HG02759 (cell line): ENCODE data around the gene RFC2.
"Not testable (repeated sequence)": the region's sequence is repeated elsewhere in the genome, so short reads cannot be mapped to it uniquely, and the experiment has no call there.

Experiments used
- ATAC-seq: cut with Tn5 transposase; IDR thresholded peaks from one replicate; pipeline ENCODE4 v1.9.1; 2021; ENCODE audit warnings: mild to moderate bottlenecking, moderate library complexity; ENCODE audit not compliant: unreplicated experiment

RFC2 gene

DNA sequence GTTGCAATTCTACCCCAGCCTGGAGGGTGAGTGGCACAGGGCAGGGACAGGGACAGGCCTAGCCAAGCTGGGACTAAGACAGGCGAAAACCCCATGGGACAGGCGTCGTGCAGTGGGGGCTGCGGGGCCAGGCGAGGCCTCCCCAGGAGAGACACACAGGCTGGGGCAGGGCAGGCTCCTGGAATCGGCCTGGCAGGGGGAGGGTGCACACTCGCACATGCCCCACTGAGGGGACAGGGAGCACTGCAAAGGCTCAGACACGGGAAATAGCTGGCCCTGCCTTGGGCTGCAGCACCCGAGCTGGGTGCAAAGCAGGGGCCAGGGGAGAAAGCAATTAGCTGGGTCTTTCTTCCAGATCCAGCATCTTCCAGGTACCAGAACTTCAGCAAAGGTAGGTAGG, 34.0 kb downstream of the RFC2 start:
- ATAC-seq, result no peak

GRCh38 chr7:74219416-74219815, 34.8 kb downstream of the RFC2 start:
- no peak for ATAC-seq

GRCh38 chr7:74218343-74218698, 35.9 kb downstream of the RFC2 start:
- no peak for ATAC-seq

DNA sequence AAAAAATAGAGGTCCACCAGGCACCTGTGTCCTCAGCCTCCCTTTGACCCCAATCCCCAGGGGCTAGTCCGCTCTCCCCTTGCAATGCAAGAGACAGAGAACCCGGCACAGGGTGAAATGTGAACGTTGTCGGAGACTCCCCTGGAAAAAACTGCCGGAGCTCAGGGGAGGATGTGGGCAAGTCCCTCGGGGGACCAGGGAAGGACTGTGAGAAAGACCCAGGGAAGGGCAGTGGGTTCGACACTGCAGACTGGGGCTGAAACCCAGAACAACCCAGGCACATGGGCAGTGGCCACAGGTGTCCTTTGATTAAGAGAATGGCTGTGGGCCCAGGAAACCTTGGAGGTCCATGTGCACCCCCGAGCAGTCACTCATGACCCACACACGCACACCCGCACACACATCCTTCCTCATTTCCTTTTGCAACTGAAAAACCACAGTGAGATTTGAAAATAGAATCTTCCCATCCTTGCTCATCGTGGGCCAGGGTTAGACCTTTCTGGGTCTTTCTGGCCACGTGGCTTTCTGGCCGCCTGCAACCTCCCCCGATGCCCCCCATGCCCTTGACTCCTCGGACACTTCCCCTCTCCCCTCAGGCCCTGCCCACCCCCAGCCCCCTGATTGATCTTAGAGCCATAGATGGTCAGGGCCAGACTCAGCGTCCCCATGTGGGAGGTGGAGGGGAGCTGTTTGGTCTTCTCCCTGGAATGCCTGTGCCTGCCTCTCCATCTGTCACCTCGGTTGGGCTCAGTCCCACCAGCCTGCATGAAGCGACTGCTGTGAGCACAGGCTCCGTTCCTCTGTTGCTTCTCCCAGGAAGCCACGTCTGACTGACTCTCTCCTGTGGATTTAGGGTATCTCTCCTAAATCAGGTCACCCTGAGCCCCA, 36.5 kb downstream of the RFC2 start:
- ATAC-seq, result peak; percentile 58

- no peak for ATAC-seq
Observed at GRCh38 chr7:74216361-74216761, 37.8 kb downstream of the RFC2 start.

DNA sequence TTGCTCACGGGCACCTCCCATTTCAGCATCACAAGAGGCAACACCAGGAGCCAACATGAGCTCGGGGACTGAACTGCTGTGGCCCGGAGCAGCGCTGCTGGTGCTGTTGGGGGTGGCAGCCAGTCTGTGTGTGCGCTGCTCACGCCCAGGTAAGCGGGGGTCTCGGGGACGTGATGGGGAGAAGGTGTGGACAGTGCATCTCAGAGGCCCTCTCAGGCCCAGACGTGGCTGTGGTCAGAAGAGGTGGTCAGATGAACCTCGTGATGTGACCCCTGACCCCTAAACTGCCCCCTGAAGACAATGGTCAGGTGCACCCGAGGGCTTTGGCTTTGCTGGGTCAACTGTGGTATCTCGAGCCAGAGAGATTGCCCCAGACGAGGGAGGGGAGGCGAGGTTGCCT, 38.3 kb downstream of the RFC2 start:
- no peak for ATAC-seq

GRCh38 chr7:74214816-74215630, 39.2 kb downstream of the RFC2 start:
- ATAC-seq, result no peak

GRCh38 chr7:74212661-74213060, 41.5 kb downstream of the RFC2 start:
- ATAC-seq, result no peak

GRCh38 chr7:74208241-74208640, 46.0 kb downstream of the RFC2 start:
- not testable (repeated sequence) for ATAC-seq

- ATAC-seq, result no peak
Observed at GRCh38 chr7:74207586-74207985, 46.6 kb downstream of the RFC2 start.

DNA sequence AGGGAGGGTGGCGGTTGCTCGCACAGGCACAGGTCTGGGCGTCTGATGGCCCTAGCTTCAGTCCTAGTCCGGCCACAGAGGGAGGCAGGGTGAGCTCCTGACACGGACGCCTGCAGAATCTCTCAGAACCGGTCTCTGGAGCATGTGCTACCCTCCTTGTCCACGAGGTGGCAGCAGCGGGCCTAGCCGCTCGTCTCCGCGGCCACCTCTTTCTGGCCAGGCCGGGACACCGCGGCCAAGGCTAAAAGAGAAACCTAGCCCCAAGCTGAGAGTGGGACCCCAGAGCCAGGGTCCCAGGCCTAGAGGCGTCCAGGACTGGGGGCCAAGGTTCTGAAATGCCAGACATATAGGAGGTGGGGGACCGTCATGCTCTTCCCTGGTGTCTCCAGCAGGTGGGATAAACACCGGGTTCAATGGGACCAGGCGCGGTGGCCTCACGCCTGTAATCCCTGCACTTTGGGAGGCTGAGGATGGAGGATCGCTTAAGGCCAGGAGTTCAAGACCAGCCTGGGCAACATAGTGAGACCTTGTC, 47.5 kb downstream of the RFC2 start:
- peak; percentile 24 for ATAC-seq

- not testable (repeated sequence) for ATAC-seq
Observed at GRCh38 chr7:74206052-74206451, 48.1 kb downstream of the RFC2 start.

GRCh38 chr7:74203956-74204618, 50.1 kb downstream of the RFC2 start:
- no peak for ATAC-seq

DNA sequence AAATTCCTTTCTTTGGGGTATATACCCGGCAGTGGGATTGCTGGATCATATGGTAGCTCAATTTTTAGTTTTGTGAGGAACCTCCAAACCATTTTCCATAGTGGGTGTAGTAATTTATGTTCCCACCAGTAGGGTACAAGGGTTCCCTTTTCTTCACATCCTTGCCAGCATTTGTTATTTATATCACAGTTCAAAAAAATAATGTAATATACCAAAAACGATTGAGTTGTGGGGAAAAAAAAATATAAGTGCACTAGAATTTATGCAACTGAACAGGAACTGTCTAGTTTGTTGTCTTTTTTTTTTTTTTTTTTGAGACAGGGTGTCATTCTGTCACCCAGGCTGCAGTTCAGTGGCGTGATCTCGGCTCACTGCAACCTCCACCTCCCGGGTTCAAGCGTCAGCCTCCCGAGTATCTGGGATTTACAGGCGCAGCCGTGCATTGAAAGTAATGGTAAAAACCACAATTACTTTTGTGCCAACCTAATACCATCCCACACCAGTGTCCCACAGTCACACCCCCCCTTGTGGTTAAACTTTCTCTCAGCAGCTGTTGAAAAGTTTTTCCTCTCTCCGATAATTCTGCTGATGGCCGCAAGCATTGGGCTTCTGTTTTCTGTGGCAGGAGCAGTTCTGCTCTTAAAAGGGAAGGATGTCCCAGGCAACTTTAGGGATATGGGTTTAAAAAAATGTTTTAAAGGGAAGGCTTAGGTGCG, 51.2 kb downstream of the RFC2 start:
- no peak for ATAC-seq

- no peak for ATAC-seq
Observed at GRCh38 chr7:74199551-74200355, 54.4 kb downstream of the RFC2 start.

DNA sequence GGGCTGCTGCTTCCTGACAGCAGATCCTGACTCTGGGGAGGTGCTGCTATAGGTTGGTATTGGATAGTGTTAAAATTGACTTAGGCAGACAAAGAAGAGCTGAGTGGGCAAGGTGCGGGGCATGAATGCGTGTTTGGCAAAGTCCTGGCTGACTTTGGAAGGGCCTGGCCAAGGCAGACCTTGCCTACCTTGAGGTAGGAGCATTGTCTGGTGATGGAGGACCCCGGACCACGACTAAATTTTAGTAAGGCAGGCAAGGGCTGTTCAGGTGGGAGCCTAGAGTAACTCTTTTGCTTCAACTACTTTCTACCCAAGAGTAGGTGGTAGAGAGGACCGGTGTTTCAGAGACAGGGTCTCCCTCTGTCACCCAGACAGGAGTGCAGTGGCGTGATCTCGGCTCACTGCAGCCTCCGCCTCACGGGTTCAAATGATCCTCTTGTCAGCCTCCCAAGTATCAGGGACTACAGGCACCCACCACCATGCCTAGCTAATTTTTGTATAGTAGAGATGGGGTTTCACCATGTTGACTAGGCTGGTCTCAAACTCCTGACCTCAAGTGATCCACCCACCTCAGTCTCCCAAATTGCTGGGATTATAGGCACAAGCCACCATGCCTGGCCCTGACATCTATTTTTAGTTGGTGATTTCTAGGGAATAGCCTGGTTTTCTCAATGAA, 56.6 kb downstream of the RFC2 start:
- ATAC-seq, result no peak

DNA sequence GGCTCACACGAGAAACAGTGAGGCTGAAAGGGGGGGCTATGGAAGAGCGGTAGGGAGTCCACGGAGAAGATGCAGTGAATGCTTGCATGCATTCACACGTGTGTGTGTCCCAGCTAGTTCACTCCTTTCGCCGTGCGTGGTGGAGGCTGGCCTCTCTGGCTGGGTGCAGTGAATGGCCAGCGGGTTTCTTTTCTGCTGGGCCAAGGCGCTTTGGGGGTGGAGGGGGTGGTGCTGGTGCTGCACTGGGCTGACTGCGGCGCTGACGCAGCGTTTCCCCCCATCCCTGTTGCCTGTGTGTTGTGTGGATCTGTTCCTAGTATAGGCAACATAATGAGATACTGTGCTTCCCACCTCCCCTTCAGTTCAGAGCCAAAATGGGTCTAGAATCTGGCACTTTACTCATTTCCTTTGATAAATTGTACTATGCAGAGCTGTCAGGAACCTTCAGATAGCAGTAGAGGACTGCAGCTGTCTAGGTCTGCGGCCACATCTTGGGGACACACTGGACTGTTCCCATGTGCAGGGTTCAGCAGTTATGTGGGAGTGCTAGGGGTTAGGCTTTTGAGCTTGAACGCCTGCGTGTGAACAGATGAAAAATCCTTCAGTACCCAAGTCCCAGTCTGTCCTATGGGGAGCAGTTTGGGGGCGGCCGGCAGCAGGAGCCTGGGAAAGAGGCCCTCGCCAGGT, 58.1 kb downstream of the RFC2 start:
- not testable (repeated sequence) for ATAC-seq

- ATAC-seq, result not testable (repeated sequence)
Observed at GRCh38 chr7:74195139-74195860, 58.9 kb downstream of the RFC2 start.
